CD4-positive, alpha-beta T cell treated with Interleukin-15 for 1 hour (primary cell): ENCODE measurements around the gene GABBR1.
"Not testable (repeated sequence)": the region's sequence is repeated elsewhere in the genome, so short reads cannot be mapped to it uniquely, and the experiment has no call there.

Source experiments
- DNase-seq: peaks from one replicate; pipeline ENCODE4 v3.0.0-alpha.2; 2020

Gene GABBR1

GRCh38 chr6:29632789-29633533 lies at the start of gene GABBR1:
TSS of gene GABBR1 (minus strand) at chr6:29633183. CDS start at chr6:29632385, 798 bp downstream.
- DNase-seq = peak; percentile 73

DNA sequence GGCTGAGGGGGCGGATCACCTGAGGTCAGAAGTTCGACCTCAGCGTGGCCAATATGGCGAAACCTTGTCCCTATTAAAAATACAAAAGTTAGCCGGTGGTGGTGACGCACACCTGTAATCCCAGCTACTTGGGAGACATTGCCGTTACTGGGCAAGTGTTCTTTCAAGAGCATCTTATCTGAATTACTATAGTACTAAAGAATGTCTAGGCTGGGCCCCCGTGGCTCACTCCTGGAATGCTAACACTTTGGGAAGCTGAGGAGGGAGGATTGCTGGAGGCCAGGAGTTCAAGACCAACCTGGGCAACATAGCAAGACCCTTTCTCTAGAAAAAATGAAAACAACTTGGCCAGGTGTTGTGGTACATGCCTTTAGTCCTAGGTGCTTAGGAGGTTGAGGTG lies 48.8 kb upstream of the GABBR1 start:
- DNase-seq = no peak

DNA sequence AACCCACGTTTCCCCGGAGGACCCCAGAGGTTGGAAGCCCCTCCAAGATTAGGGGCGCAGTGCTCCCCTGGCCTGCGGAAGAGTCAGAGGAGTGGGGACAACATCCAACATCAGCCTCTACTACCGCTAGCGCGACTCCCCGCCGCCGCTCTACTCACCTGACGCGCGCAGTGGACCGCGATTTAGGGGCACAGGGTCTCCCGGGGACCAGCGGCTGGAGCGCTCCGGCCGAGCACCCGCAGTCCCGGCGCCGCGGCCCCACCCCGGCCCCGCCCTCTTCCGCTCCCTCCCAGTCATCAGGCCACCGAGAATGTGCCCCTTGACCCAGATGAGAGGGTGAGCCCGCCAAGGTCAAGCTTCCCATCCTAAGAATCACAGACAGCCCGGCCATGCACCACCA lies 47.9 kb upstream of the GABBR1 start, which contains the start of gene ZFP57:
ZFP57 (minus strand) TSS at position 249 of the 400 bp plus-strand sequence. CDS start 4,149 bp downstream, outside the sequence.
- DNase-seq = no peak

- no peak for DNase-seq
Measured at GRCh38 chr6:29680416-29680815, 47.4 kb upstream of the GABBR1 start.

DNA sequence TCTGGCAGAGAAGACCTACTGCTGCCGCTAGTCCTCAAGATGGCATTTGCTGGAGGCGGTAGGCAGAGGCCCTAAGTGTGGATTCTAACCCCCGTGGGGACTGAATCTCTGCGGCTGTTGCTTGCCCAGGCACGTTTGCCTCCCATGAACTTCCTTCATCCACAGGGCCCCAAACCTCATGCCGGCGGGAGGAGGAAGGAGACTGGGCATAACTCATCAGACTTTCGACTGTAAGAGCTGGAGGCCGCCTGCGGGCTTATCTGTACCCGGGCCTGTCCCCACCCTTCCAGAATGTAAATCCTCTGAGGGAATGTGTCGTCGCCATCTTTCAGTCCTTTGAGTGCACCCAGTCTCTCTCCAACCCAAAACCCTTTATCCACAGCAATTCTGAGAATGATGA lies 47.0 kb upstream of the GABBR1 start:
- no peak for DNase-seq

GRCh38 chr6:29678114-29678513 lies 45.1 kb upstream of the GABBR1 start:
- DNase-seq = no peak

- DNase-seq = no peak
Measured at GRCh38 chr6:29676981-29677601, 44.1 kb upstream of the GABBR1 start.

GRCh38 chr6:29675561-29675960 lies 42.6 kb upstream of the GABBR1 start:
- DNase-seq = no peak

DNA sequence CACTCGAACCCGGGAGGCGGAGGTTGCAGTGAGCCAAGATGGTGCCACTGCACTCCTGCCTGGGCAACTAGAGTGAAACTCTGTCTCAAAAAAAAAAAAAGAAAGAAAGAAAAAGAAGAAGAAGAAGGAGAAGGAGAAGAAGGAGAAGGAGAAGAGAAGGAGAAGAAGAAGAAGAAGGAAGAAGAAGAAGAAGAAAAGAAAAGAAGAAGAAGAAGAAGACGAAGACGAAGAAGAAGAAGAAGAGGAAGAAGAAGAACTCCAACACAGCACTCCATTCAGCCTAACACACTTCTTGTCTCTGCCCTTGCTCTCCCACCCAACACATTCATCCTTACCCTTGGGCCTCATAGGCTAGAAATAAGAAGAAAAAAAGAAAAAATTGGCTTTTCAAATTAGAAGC lies 41.0 kb upstream of the GABBR1 start:
- no peak for DNase-seq

DNA sequence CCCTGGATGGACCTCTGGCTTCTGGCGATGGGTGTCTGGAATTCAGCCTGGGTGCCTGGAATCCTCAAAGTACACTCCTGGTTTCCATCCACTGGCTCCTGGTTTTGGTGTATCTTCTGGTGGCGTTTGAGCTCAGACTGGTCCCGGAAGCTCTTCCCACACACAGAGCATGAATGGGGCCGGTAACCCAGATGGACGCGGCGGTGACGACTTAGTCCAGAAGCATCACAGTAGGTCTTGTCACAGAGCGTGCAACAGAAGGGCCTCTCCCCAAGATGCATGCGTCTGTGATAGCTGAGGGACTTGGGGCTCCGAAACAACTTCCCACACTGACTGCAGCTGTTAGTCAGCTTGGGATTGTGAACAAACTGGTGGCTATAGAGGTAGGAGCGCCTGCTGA lies 40.2 kb upstream of the GABBR1 start:
- no peak for DNase-seq

DNA sequence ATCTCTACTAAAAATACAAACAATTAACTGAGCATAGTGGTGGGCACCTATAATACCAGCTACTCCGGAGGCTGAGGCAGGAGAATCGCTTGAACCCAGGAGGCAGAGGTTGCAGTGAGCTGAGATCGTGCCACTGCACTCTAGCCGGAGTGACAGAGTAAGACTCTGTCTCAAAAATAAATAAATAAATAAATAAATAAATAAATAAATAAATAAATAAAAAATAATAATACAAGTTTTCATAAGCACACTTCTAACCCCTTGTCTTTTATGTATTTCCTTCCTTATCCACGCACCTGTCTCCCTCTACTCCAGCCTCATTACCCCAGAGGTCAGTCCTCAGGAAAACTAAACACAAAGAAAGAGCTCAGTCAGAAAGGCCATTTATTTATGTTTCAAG lies 39.1 kb upstream of the GABBR1 start:
- not testable (repeated sequence) for DNase-seq

DNA sequence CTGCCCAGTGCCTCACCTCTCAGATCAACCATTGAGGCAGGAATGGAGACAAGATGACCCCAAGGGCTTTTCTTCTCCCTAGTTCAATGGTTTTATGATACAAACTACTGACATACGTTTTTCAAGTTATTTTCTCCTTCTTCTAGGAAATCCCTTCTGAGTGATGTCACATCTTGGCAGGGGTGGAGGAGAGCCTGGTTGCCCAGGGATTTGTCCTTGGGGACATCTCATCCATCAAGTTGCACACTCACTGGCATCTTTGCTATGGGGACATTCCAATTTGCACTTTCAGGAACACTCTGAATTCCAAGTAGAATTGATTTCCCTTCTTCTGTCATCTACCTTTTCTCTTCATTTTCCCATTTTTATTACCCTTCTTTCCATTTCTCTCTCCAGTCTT lies 38.0 kb upstream of the GABBR1 start:
- no peak for DNase-seq

DNA sequence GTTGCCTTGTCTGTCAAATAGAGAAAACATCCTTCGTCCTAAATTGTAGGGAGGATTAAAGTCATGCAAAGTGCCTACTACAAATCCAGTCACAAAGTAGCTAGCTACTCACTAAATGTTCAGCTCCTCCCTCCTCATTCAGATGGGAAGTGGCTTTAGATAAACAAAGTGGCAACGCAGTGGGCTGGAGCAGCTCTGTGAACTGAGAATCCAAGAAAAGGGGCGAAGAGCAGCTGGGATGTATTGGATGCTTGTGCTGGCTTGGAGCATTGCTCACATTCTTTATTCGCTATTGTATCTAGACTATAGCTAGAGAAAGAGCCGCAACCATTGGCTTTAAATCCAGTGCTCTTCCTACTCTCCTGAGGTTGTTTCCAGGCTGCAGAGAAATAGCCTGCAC lies 34.2 kb upstream of the GABBR1 start:
- DNase-seq = no peak

DNA sequence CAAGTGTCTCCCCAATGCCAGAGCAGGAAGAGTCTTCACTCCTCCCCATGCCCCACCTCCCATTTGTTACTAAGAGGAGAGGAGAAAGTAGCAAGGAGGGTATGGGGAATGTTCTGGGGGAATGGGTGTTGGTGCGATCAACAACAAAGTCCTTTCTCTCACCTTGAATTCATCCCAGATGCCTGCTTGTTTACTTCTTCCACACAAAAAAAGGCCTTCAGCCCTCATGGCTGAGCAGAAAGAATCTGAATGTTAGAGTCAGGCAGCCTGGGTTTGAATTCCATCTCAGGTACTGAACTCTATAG lies 33.8 kb upstream of the GABBR1 start:
- DNase-seq = no peak

DNA sequence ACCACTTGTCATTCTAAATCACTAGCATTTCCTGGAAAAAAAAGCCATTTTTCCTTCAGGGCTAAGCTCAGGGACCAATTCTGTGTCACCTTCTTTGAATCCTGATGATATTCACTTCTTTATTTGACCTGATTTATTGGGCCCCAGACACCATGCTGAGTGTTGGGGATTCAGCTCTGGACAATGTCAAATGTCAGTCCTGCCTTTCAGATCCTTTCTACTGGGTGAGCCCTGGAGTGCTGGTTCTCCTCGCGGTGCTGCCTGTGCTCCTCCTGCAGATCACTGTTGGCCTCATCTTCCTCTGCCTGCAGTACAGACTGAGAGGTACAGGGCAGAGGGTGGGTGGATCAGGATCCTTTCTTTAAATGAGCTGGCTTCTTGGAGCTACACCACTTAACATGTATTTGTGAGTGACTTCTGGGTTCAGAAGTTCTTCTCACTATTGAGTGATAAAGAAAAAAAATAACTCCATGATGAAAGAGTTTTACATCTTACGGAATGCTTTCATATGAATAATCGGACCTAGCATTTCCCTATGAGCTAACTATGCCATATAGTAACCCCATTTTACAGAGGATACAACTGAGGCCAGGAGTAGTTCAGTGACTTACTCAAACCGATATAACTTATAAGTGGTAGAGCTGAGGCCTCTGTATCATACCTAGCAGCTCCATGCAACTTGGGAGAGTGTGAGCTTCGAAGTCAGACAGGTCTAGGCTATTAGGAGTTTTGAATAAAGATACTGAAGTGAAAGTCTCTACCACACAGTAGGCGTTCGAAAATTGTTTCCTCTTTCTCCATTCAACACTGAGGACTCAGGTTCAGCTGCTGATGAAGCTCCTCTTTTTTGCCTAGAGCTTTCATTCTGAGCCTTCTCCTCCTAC lies 33.2 kb upstream of the GABBR1 start:
- no peak for DNase-seq

- no peak for DNase-seq
Measured at GRCh38 chr6:29663300-29664042, 30.5 kb upstream of the GABBR1 start.

DNA sequence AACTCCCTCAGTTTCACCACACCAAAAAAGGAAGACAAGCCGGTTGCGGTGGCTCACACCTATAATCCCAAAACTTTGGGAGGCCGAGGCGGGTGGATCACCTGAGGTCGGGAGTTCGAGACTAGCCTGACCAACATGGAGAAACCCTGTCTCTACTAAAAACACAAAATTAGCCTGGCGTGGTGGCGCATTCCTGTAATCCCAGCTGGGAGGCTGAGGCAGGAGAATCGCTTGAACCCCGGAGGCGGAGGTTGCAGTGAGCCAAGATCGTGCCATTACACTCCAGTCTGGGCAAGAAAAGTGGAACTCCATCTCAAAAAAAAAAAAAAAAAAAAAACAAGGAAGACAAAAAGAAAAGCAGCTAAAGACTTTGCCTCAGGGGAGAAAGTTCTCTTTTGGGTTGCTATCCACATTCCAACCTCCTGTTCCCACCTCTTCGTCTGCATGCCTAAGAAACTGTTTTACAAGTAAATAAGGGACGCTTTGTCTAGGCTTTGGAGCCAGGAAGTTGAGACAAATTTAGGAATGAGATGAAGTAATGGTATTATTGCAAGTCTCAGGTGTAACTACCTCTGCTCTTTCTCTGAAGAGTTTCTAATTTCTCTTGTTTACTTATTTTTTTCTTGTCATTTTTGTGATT lies 28.6 kb upstream of the GABBR1 start:
- DNase-seq = not testable (repeated sequence)

DNA sequence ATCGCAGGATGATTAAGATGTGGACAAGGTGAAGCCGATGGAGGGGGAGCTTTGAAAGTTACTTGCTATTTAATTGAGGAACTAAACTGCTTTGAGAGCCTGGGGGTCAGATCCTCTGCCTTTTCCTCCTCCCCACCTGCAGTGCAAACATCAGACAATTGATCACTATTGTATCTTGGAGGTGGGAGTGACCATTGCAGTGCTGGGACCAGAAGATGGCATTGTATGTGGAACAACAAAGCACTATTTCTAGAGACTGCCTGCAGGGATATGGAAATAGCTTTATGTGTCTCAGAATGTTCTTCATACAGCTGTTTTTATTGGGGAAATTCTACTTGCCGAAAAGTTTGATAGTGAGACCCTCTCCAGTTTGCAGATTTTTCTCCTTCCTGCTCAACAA lies 28.1 kb upstream of the GABBR1 start:
- DNase-seq = no peak

- DNase-seq = no peak
Measured at GRCh38 chr6:29656798-29657197, 23.8 kb upstream of the GABBR1 start, which contains the start of gene MOG. TSS of gene MOG (plus strand) at chr6:29657092. CDS start at chr6:29657210, 118 bp downstream.

- DNase-seq = no peak
Measured at GRCh38 chr6:29656157-29656556, 23.2 kb upstream of the GABBR1 start.

DNA sequence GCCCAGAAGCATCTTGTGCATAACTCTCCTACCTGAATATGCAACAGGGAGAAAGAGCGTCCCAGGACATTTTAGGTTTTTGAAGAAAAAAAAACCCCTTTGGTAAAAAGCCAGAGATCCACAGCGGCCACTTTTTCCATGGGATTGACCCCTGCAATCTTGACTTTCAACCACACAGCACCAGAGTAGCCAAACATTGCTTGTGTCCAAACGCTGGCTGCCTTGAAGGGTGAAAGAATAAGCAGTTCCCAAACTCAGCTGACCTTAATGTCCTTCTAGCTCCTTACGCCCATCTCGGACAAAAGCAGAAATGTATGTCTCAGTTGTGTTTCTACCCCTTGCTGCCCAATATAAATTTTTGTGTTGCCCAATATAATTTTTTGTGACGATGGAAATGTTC lies 22.7 kb upstream of the GABBR1 start:
- no peak for DNase-seq

GRCh38 chr6:29653452-29654038 lies 20.6 kb upstream of the GABBR1 start:
- DNase-seq = peak; percentile 42
